EH (cell line): ENCODE results near the gene PUM2.
"Not testable (repeated sequence)": the region's sequence is repeated elsewhere in the genome, so short reads cannot be mapped to it uniquely, and the experiment has no call there.

Experiments used
- DNase-seq: peaks from one replicate; pipeline ENCODE4 v3.0.0-alpha.2; 2015; ENCODE audit warnings: low read depth

The PUM2 gene

GRCh38 chr2:20292984-20293383 is 57.7 kb downstream of the PUM2 start:
- DNase-seq, result no peak

- no peak for DNase-seq
Observed at GRCh38 chr2:20291846-20292408, 58.7 kb downstream of the PUM2 start.

DNA sequence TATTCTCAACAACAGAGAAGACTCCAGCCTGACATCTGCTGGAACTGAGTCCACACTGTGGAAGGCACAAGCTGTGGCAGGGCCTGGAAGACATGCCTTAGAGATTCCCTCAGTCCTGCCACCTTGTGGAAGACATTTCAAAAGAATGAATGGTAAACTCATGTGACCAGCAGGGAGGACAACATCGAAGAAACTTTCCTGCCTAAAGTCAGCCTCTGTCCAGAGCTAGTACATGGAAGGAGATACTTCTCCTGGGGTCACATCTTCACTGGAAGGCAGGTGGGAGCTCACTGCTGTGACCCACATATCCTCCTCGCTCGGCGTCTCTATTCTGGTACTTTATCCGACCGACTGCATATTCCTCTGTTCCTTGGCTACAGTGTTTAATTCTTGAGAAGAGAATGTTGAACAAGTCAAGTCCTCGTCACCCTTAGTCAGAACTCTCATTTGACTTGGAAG is 59.5 kb downstream of the PUM2 start:
- peak; percentile 88 for DNase-seq

DNA sequence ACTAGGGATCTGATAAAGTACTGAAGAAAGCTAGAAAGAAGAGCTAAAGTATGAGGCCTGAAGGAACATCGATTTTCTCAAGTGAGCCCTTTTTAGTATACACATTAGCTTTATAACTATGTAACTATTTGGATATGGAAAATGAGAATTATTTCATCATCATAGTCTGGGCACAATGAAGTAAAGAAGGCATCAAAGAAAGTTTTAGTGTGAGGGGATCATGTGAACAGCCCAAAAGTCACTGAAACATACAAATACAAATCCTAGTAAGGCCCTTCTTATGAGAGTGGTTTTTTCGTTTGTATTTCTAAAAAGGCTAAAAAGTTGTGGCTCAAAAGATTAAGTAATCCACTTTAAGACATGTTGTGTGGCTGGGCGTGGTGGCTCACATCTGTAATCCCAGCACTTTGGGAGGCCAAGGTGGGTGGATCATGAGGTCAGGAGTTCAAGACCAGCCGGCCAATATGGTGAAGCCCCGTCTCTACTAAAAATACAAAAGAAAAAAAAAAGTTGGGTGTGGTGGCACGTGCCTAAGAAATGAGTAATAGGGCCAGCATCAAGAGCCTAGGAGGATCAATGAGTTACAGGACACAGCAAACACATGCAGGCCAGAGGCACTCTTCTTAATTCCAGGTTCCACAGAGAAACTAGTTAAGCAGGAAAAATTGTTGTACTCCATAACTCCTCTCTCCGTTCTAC is 61.9 kb downstream of the PUM2 start:
- DNase-seq, result peak; percentile 53

- no peak for DNase-seq
Observed at GRCh38 chr2:20282916-20283592, 67.6 kb downstream of the PUM2 start.

DNA sequence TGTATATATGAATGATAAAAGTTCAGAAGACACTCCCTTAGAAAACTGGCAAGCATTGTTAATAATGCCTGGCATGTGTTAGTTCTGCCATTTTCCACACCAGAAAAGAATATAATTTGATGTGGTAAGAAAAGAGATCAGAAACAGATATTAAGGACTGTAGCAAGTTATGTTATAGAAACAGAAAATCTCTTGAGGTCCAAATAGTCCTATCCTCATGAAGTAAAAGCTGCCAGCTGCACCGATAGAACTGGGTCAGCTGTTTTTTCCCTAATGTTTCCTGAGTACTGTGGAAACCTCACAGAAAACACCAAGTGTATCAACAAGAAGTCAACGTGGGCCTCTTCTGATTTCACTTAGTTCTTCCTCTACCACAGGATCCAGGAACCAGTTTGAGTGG is 68.8 kb downstream of the PUM2 start:
- DNase-seq, result no peak

DNA sequence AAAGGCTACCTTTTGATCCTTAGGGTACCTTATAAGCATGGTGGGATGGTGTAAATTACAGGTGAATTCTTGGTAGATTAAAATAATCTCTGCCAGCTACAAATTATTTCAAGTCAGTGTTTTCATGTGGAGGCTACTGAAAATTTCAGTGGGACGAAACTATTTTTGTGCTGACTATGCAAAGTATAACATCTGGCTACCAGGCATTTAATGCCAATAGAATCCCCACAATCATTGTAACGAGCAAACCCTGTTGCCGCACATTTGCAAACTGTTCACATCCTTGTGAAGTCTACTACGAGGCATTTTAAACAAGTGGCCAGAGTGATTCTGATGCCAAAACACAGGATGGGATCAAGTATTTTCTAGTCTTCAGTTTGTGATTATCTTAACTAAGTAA is 77.6 kb downstream of the PUM2 start:
- DNase-seq, result no peak

DNA sequence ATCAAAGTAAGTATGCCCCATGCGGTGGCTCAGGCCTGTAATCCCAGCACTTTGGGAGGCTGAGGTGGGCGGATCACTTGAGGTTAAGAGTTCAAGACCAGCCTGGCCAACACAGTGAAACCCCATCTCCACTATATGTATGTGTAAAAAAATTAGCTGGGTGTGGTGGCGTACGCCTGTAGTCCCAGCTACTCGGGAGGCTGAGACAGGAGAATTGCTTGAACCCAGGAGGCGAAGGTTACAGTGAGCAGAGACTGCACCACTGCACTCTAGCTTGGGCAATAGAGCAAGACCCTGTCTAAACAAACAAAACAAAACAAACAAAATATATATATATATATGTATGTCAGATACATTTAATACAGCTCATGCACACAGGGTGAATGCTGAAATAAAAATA is 82.3 kb downstream of the PUM2 start:
- not testable (repeated sequence) for DNase-seq

GRCh38 chr2:20267529-20267928 is 83.1 kb downstream of the PUM2 start:
- DNase-seq, result no peak

DNA sequence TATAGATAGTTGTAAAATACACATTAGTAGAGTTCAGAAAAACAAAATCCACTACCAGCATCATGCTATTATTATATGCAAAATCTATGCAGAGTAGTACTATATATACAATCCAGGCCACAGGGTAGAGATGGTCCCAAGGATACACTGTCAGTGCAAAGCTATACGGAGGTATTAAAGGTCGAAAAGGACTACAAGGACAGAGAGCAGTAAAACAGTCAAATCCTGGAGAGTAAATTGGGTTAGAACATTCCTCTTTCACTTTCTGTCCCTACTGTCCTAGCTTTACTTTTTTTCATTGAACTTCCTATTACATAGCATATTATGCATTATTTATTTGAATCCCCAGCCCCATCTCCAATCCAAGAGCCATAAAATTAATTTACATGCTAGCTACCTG is 86.0 kb downstream of the PUM2 start:
- DNase-seq, result no peak

GRCh38 chr2:20257411-20257810 is 93.2 kb downstream of the PUM2 start:
- DNase-seq, result no peak

DNA sequence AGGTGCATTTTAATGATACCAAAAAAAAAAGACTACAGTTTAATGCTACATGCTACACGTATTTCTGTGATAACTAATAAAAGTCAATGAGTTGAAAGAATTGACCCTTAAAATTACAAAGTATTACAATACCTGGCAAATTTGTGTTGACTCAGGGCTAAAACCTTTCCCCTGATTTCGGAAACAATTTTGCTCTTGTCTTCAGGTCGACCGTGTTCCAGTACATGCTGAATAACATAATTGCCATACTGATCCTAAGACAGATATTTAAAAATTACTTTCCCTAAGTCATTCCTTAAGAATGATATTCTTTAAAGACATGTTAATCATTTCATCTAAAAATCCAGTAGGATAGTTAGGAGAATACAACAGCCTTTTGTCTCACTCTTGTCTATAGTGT is 95.9 kb downstream of the PUM2 start:
- no peak for DNase-seq

GRCh38 chr2:20250436-20250835 is 100.2 kb downstream of the PUM2 start:
- DNase-seq, result no peak

DNA sequence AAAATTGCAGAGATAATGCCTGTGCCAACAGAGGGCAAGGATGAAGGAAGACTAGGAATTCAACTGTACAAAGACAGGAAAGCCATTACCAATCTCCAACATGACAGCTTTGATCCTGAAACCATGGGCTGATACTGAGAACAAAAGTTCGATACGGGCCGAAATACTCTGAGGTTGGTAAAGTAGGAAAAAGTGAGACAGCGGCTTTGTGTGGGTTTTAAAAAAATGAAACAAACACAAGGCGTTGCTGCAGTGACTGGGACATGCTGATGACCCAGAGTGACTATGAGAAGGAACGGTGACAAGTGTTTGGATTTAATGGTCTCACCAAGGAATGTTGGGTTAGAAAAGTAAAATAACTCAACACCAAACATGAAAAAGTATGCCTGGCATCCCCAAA is 101.5 kb downstream of the PUM2 start:
- DNase-seq, result no peak

DNA sequence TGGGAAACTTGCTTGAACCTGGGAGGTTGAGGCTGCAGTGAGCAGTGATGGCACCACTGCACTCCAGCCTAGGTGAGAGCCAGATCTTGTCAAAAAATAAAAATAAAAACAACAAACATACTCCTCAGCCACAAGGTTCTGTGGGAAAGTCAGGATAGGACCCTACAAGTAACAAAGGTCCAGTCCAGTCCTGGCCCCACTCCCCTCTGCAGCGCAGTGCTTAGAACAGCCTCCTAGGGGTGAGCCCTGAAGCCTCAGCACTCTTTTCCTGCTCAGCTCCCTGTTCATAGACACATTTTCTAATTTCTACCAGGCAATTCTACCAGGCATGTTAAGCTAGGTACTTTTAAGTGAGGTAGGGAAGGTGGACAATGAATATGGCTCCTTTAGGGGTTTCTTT is 103.6 kb downstream of the PUM2 start:
- no peak for DNase-seq

GRCh38 chr2:20243637-20244036 is 107.0 kb downstream of the PUM2 start:
- DNase-seq, result not testable (repeated sequence)

DNA sequence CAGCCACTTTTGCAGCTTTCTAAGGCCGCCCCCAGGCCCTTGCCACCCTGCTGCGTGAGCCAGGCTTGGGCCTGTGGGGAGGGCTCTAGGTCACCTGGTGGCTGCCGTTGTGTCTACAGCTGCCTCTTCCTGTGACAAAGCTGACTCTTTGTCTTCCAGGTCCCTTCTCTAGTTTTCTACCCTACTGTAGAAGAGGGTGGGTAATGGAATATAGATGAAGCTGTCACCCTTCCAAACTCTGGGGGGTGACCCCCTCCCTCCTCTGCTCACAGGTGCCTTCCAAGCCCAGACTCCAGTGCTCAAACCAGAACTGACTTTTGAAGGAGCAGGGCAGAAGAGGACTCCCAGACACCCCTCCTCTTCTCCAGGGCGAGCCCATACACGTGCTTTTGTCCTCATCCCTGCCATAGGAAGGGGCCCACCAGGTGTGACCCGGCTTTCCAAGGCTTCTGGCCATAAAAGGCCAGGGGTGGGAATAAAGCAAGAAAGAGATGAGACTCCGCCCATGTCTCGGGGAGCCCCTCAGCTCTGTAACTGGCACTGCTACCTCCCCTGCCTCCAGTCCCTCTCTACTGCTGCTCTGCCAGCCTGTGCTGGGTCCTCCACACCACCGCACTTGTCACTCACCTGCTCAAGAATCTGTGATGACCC is 107.8 kb downstream of the PUM2 start:
- DNase-seq, result no peak

GRCh38 chr2:20241973-20242726 is 108.5 kb downstream of the PUM2 start:
- no peak for DNase-seq

DNA sequence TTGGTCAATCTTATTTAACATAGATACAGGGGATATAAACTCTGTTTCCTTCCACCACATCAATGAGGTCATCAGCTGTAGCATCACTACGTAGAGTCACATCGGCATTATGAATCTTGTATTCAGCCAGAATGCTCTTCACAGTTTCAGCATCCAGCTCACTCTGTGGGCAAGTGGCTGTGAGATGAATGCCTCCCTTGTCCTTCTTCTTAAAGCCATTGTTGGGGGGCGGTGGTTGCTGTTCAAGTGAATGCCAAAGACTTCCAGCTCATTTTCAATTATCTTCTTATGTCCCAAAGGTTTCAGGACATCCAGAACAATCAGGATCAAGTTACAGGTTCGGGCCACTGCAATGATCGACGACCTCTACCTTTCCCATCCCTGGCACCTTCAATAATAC is 110.4 kb downstream of the PUM2 start:
- DNase-seq, result not testable (repeated sequence)

DNA sequence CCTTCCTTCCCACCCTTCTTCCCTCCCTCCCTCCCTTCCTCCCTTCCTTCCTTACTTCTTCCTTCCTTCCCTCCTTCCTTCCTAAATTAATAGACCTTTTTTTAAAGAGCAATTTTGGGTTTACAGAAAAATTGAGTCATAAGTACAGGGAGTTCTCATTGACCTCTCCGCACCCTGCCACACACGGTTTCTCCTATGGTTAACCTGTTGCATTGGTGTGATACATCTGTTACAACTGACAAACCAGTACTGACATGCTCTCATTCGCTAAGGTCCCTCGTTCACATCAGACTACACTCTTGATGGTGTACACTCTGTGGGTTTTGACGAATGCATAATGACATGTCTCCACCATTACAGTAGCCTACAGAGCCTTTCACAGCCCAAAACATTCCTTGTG is 114.1 kb downstream of the PUM2 start:
- DNase-seq, result no peak

DNA sequence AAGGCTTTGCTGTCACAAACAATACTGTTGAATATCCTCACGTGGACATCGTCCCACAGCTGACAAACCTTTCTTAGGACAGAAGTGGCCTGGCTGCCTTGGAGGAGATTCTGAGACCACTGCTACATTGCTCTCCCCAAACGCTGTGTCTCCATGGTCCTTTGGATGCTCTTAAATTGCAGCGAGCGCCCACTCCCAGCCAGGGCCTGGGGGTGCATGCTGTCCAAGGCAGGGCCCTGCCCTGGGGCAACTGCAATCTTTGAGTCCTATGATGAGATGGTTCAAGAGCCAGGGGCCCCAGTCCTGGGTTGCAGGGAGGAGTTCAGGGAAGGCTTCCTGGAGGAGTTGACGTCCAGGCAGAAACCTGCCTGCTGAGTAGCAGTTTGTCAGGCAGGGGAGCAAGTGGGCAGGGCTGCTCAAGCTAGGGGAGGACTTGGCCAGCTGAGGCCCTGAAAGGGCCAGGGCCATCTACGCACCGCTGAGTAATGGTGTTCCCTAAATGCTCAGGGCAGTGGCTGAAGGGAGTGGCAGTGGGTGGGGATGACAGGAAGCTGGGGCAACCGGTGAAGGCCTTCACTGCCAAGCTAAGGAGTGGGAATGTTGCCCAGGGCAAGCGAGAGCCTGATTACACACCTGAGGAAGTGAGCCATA is 114.9 kb downstream of the PUM2 start:
- DNase-seq, result no peak

DNA sequence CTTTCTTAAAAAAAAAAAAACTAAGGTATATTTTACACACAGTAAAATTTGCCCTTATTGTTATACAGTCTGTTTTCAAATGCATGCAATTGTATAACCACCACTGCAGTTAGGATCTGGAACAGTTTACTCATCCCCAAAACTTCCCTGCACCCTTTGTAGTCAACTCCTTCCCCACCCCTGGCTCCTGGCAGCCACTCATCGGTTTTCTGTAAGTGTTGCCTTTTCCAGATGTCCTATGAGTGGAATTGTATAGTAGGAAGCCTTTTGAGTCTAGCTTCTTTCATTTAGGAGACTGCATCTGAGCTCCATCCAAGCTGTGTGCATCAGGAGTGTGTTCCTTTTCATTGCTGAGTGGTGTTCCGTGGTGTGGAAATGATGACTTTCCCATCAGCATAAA is 116.0 kb downstream of the PUM2 start:
- not testable (repeated sequence) for DNase-seq
